Measurements from ENCODE around the gene CMPK2.

CMPK2 gene

DNA sequence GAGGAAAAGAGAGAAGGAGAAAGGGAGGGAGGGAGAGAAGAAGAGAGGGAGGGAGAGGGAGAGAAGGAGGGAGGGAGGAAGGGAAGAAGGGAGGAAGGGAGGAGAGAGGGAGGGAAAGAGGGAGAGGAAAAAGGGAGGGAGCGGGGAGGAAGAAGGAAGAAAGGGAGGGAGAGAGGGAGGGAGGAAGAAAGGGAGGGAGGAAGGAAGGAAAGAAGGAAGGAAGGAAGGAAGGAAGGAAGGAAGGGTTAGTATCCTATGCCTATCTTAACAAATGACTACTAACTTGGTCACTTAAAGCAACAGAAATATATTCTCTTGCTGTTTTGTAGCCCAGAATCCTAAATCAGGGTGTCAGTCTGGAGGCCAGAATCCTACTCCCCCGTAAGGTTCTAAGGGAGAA lies 52.1 kb downstream of the CMPK2 start:
- CTCF ChIA-PET: no interaction called here
- DNase-seq (ENCODE audit: low read depth, low spot score): no peak
- POLR2A ChIA-PET: no interaction called here

DNA sequence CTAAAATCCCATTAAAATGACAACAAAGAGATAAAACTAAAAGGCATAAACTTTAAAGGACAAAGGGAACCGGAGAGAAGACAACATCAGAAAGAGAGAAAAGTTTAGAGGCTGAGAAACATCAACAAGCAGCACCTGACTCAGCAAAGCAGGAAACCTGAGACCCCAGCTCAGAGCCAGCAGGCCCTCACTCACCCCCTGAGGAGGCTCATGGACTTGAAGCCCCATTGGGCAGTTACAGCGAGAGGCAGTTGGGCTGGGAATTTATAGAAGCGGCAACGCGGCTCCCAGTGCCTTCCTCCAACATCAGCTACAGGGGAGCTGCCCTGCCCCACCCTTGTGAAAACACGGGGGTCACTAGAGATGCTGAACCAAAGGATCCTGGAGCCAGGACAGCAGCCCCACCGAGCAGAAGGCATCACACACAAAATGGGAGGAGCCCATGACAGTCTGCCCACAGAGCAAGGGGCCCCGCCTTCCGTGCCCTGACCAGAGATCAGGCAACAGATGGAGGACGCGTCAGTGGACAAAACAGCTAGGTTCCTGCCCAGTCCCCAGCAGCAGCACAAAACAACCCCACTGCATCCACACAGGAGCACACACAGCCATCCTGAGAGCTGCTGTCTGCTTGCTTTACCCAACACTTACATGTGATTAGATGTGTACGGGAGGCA lies 52.7 kb downstream of the CMPK2 start:
- no peak overlapping the region for H3K4me3 ChIP-seq (ENCODE audit: low read depth, low read length)
- TF ChIP-seq, protein P1, sequence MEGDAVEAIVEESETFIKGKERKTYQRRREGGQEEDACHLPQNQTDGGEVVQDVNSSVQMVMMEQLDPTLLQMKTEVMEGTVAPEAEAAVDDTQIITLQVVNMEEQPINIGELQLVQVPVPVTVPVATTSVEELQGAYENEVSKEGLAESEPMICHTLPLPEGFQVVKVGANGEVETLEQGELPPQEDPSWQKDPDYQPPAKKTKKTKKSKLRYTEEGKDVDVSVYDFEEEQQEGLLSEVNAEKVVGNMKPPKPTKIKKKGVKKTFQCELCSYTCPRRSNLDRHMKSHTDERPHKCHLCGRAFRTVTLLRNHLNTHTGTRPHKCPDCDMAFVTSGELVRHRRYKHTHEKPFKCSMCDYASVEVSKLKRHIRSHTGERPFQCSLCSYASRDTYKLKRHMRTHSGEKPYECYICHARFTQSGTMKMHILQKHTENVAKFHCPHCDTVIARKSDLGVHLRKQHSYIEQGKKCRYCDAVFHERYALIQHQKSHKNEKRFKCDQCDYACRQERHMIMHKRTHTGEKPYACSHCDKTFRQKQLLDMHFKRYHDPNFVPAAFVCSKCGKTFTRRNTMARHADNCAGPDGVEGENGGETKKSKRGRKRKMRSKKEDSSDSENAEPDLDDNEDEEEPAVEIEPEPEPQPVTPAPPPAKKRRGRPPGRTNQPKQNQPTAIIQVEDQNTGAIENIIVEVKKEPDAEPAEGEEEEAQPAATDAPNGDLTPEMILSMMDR (IDR thresholded peaks at IDR 0.05; ENCODE audit: insufficient read depth, low read length, missing control alignments): no peak
- CTCF ChIA-PET: interaction anchor here (1.1 kb wide), 1 partner anchor 14 kb away, joined by 4 read pairs; no protein-coding TSS in a partner anchor
- DNase-seq (ENCODE audit: low read depth, low spot score): no peak
- POLR2A ChIA-PET: no interaction called here

More for the DNA sequence above, 52.1 kb downstream of the CMPK2 start:
- no peak overlapping the region for H3K4me3 ChIP-seq (ENCODE audit: low read depth, low read length)
- TF ChIP-seq, protein P1 (IDR thresholded peaks at IDR 0.05; ENCODE audit: insufficient read depth, low read length, missing control alignments): no peak

DNA sequence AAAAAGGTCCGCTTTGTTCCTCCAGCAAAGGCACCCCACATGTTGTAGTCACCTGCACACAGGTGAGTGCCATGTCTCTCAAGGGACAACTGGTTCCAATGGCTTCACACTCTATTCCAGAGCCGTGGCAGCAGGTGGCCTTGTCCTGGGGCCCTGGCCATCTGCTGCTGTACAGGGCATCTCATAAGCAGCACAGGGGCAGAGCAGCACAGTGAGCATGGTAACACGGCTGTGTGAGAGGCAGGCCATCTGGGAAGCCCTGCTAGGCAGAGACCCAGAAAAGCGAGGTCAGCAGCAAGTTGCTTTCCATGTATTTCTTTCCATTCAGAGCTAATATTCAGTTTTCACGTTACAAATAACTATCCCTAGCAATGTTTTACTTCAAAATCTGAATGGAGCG lies 54.7 kb downstream of the CMPK2 start:
- TF ChIP-seq, protein P1 (IDR thresholded peaks at IDR 0.05; ENCODE audit: insufficient read depth, low read length, missing control alignments): no peak
- no peak overlapping the region for H3K4me3 ChIP-seq (ENCODE audit: low read depth, low read length)
- DNase-seq (ENCODE audit: low read depth, low spot score): no peak
- ChIA-PET CTCF (no interaction called here), POLR2A (no interaction called here)

DNA sequence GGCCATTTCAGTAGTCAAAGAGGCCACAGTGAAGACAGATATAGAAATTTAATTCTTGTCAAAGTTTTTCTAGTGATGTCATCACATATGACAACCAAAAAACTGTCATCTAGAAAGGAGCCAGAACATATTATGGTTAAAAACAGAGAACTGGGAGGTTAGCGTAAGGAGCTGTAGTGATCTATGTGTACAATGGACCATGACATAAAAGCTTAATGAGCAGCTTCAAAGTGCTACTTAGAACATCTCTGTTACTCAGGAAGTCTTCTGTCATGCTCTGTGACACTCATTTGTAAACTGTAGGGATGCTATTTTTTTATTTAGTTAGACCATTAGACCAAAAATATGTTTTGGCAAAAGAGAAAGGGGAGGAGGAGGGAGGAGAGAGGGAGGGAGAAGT lies 57.3 kb downstream of the CMPK2 start:
- ChIA-PET CTCF (no interaction called here), POLR2A (no interaction called here)
- TF ChIP-seq, protein P1 (IDR thresholded peaks at IDR 0.05; ENCODE audit: insufficient read depth, low read length, missing control alignments): no peak
- DNase-seq (ENCODE audit: low read depth, low spot score): no peak
- H3K4me3 ChIP-seq (ENCODE audit: low read depth, low read length): no peak overlapping the region

DNA sequence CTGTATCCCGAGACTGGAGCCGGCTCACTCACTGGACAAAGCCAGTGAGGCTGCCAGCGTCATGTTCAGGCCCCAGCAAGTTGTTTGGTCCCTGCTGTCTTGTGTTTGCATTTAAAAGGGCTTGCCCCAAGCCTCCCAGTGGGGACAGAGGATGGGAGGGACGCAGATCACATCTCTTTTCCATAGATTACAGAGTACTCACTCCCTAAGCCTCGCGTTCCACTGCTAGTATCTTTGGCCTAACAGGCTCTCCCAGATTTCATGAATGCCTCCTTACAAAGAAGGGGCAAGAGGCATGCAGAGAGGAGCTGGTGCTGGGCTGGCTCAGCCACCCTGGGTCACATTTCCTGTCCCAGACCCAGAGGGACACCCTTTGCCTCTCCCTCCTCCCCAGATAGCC lies 59.1 kb downstream of the CMPK2 start:
- CTCF ChIA-PET: no interaction called here
- DNase-seq (ENCODE audit: low read depth, low spot score): no peak
- H3K4me3 ChIP-seq (ENCODE audit: low read depth, low read length): no peak overlapping the region
- TF ChIP-seq, protein P1 (IDR thresholded peaks at IDR 0.05; ENCODE audit: insufficient read depth, low read length, missing control alignments): no peak
- POLR2A ChIA-PET: no interaction called here

DNA sequence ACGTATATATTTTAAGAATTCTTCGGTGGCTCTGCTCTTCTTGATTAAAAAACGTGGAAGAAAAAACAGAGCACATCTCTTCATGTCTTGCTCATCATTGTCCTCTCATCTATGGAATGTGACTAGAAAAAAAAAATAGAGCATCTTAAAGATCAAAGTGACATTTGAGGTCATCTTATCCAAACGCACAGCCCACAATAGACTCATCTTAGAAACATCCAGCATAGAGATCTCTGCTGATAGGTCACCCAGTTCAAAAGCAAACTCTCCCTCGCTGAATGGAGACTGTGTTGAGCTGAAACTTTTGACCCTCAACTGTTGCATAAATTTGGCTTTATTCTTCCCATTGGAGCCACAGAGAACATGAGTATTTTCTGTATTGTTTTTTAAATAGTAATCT lies 65.2 kb downstream of the CMPK2 start:
- DNase-seq (ENCODE audit: low read depth, low spot score): no peak
- CTCF ChIA-PET: no interaction called here
- no peak overlapping the region for H3K4me3 ChIP-seq (ENCODE audit: low read depth, low read length)
- TF ChIP-seq, protein P1 (IDR thresholded peaks at IDR 0.05; ENCODE audit: insufficient read depth, low read length, missing control alignments): no peak
- POLR2A ChIA-PET: no interaction called here

Data from AG04449 (cell line).